Measurements from ENCODE around the gene INPP1. TPM values are rescaled to one million over a fixed set of nuclear protein-coding genes. Genes with fewer than 3 reads are reported as not detected.

Gene INPP1
- total and polyA plus RNA-seq, 8 donors, result 11.5 to 31.0 (median 15.4) TPM

DNA sequence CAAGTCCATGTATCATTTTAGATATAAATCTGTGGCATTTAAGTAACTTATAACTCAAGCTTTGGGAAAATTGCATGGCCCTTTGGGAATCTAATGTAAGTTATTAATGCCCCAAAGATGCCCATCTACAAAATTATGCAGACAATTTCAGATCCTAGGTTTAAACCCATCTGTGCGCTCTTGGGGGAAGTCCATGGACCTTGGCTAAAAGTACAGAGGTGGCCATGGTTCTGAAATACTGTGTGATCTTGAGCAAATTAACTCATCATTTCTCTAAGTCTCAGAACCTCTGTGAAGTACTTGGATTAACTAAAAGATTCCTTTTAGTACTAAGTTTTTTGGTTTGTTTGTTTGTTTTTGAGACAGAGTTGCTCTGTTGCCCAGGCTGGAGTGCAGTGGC lies 19.5 kb downstream of the INPP1 start:
- Histone ChIP-seq H3K9me3 (no peaks in the 10 kb centered on the region), H3K27me3 (no peaks in the 10 kb centered on the region), H3K4me3 (no peak overlapping the region), H3K4me1 (peaks cover 0 to 10% (median 8%) of the 10 kb centered on the region in 3 donors), H3K36me3 (peaks cover 0 to 5% (median 3%) of the 10 kb centered on the region in 3 donors), H3K27ac (no peak overlapping the region)
- TF ChIP-seq CTCF (IDR thresholded peaks at IDR 0.05), result no peak
- ATAC-seq, result no peak
- WGBS, 2 donors, result 97% methylated on average over 1 of the region's 1 CpG
- no peak for DNase-seq
- intact Hi-C loops (cut with DNase I), result no loop called here
- no peak for FAIRE-seq

DNA sequence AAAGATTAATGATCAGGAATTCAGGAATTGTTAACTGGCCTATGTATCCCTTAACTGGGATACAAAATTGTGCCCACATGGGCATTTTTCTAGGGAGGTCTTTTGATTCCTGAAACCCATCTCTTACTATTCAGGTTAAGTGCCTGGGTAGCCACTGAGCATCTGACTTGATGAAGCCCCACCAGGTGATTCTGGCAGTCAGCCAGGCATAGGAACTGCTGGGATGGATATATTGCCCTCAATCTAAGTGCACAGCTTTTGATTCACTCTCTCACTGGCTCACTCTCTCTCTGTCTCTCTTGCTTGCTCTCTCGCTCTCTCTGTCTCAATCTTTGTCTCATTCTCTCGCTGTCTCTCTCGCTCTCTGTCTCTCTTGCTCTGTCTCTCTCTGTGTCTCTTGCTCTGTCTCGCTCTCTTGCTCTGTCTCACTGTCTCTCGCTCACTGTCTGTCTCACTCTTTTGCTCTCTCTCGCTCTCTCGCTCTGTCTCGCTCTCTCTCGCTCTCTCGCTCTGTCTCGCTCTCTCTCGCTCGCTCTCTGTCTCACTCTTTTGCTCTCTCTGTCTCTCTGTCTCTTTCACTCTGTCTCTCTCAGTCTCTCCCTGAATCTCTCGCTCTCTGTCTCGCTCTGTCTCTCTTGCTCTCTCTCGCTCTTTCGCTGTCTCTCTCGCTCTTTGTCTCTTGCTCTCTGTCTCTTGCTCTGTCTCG lies 22.3 kb downstream of the INPP1 start:
- FAIRE-seq, result no peak

DNA sequence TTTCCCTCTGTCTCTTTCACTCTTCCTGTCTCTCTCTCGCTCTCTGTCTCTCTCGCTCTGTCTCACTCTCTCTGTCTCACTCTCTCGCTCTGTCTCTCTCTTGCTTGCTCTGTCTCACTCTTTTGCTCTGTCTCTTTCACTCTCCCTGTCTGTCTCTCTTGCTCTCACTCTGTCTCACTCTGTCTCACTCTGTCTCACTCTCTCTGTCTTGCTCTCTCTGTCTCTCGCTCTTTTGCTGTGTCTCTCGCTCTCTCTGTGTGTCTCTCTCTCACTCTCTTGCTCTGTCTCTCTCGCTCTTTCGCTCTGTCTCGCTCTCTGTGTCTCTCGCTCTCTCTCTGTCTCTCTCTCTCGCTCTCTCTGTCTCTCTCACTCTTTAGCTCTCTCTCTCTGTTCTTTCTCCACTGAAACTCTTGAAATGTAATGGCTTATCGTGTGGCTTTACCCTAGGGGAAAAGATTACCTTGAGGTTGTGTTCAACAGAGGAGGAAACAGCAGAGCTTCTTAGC lies 22.9 kb downstream of the INPP1 start:
- H3K36me3 ChIP-seq, result peaks cover 0 to 18% (median 5%) of the 10 kb centered on the region in 3 donors
- H3K9me3 ChIP-seq, result no peaks in the 10 kb centered on the region
- intact Hi-C loops (cut with DNase I), result no loop called here
- no peak overlapping the region for H3K27ac ChIP-seq
- TF ChIP-seq CTCF (IDR thresholded peaks at IDR 0.05), result no peak
- 88 to 92% methylated on average over 11 of the region's 11 CpGs for WGBS, 2 donors
- no peak overlapping the region for H3K4me3 ChIP-seq
- no peaks in the 10 kb centered on the region for H3K4me1 ChIP-seq
- ATAC-seq, result no peak
- no peak for DNase-seq
- FAIRE-seq, result no peak
- no peaks in the 10 kb centered on the region for H3K27me3 ChIP-seq

More for the DNA sequence above, 22.3 kb downstream of the INPP1 start:
- H3K4me3 ChIP-seq, result no peak overlapping the region
- no peak overlapping the region for H3K27ac ChIP-seq
- WGBS, 2 donors, result 88 to 96% methylated on average over 19 of the region's 19 CpGs
- intact Hi-C loops (cut with DNase I), result no loop called here
- H3K27me3 ChIP-seq, result no peaks in the 10 kb centered on the region
- no peaks in the 10 kb centered on the region for H3K4me1 ChIP-seq
- peaks cover 0 to 14% (median 5%) of the 10 kb centered on the region in 3 donors for H3K36me3 ChIP-seq
- ATAC-seq (no peak), DNase-seq (no peak)
- H3K9me3 ChIP-seq, result no peaks in the 10 kb centered on the region
- no peak for TF ChIP-seq CTCF (IDR thresholded peaks at IDR 0.05)

- ATAC-seq (no peak), FAIRE-seq (no peak), DNase-seq (no peak)
- H3K27ac ChIP-seq, result no peak overlapping the region
- H3K4me1 ChIP-seq, result no peaks in the 10 kb centered on the region
- 95 to 96% methylated on average over 4 of the region's 4 CpGs for WGBS, 2 donors
- TF ChIP-seq CTCF (IDR thresholded peaks at IDR 0.05), result no peak
- H3K27me3 ChIP-seq, result no peaks in the 10 kb centered on the region
- intact Hi-C loops (cut with DNase I), result no loop called here
- no peaks in the 10 kb centered on the region for H3K9me3 ChIP-seq
- no peak overlapping the region for H3K4me3 ChIP-seq
- H3K36me3 ChIP-seq, result peaks cover 0 to 18% (median 5%) of the 10 kb centered on the region in 3 donors
These were observed 23.7 kb downstream of the INPP1 start for GRCh38 chr2:190367091-190367490.

DNA sequence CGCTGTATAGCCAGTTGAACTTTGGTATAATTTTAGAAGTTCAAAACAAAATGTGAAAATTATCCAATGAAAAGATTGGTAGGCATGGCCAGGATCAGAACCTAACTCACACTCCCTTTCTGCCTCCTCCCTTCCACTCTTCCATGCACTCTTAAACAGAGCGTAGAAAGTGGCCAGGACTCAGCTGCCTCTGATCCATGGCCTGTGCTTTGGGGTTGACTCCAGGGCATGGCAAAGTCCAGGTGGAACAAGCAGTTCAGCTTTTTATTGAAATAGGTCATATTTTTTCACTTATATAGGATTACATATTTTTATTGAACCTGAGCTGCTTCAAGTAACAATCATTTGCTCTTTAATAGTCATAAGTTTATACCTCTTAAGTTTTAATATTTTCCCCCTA lies 26.2 kb downstream of the INPP1 start:
- Histone ChIP-seq H3K4me3 (no peak overlapping the region), H3K36me3 (peaks cover 0 to 18% (median 5%) of the 10 kb centered on the region in 3 donors), H3K9me3 (no peaks in the 10 kb centered on the region), H3K27ac (no peak overlapping the region), H3K27me3 (no peaks in the 10 kb centered on the region), H3K4me1 (no peaks in the 10 kb centered on the region)
- intact Hi-C loops (cut with DNase I), result loop anchor here in 1 of 3 donors (10.0 kb wide), 1 partner anchor 285 kb away; no protein-coding TSS in a partner anchor
- 65 to 66% methylated on average over 2 of the region's 2 CpGs for WGBS, 2 donors
- DNase-seq, result no peak
- no peak for FAIRE-seq
- no peak for ATAC-seq
- TF ChIP-seq CTCF (IDR thresholded peaks at IDR 0.05), result no peak
